H9 (cell line): ENCODE data around the gene LRRC74B. TPM values are rescaled to one million over a fixed set of nuclear protein-coding genes. Genes with fewer than 3 reads are reported as not detected.

Experiments used
- DNase-seq: peaks from one replicate; pipeline ENCODE4 v3.0.0-alpha.2; 2017
- H2AFZ ChIP-seq: one replicate; pipeline ENCODE4 v1.6.1; 2013; ENCODE audit warnings: mild to moderate bottlenecking, low read length, control low read depth, moderate library complexity
- H2AK5ac ChIP-seq: 2 replicates; pipeline ENCODE4 v1.6.1; 2013; ENCODE audit warnings: low read length, control low read depth, mixed read lengths; ENCODE audit not compliant: insufficient read length
- H2BK120ac ChIP-seq: one replicate; pipeline ENCODE4 v1.6.1; 2013; ENCODE audit warnings: low read depth, mild to moderate bottlenecking, low read length, control low read depth, inconsistent platforms; ENCODE audit not compliant: poor library complexity, severe bottlenecking
- H2BK12ac ChIP-seq: 2 replicates; pipeline ENCODE4 v1.6.1; 2013; ENCODE audit warnings: low read length, control low read depth, mixed read lengths, low read depth; ENCODE audit not compliant: insufficient read length
- H2BK15ac ChIP-seq: 2 replicates; pipeline ENCODE4 v1.6.1; 2013; ENCODE audit warnings: low read depth, low read length, control low read depth
- H2BK20ac ChIP-seq: one replicate; pipeline ENCODE4 v1.6.1; 2013; ENCODE audit warnings: low read depth, mild to moderate bottlenecking, low read length, control low read depth, inconsistent platforms; ENCODE audit not compliant: poor library complexity, severe bottlenecking
- H2BK5ac ChIP-seq: 2 replicates; pipeline ENCODE4 v1.6.1; 2013; ENCODE audit warnings: low read length, control low read depth, mixed read lengths; ENCODE audit not compliant: insufficient read length
- H3K14ac ChIP-seq: 2 replicates; pipeline ENCODE4 v1.6.1; 2013; ENCODE audit warnings: low read length, control low read depth; ENCODE audit not compliant: insufficient read depth
- H3K18ac ChIP-seq: 2 replicates; pipeline ENCODE4 v1.6.1; 2013; ENCODE audit warnings: low read depth, mild to moderate bottlenecking, mixed read lengths, low read length, control low read depth; ENCODE audit not compliant: insufficient read length
- H3K23ac ChIP-seq: 2 replicates; pipeline ENCODE4 v1.6.1; 2013; ENCODE audit warnings: low read length, control low read depth, mixed read lengths, low read depth; ENCODE audit not compliant: insufficient read length
- H3K23me2 ChIP-seq: 2 replicates; pipeline ENCODE4 v1.6.1; 2013; ENCODE audit warnings: low read depth, mild to moderate bottlenecking, mixed read lengths, low read length, control low read depth; ENCODE audit not compliant: insufficient read length, poor library complexity, severe bottlenecking
- H3K27ac ChIP-seq: 2 replicates; pipeline ENCODE4 v1.5.1; 2013; ENCODE audit warnings: low read length, control low read depth, mixed read lengths, low read depth; ENCODE audit not compliant: insufficient read length
- H3K27me3 ChIP-seq: 2 replicates; pipeline ENCODE4 v1.6.1; 2013; ENCODE audit warnings: low read length, control low read depth, inconsistent platforms; ENCODE audit not compliant: insufficient read depth
- H3K4ac ChIP-seq: 2 replicates; pipeline ENCODE4 v1.6.1; 2013; ENCODE audit warnings: low read depth, mild to moderate bottlenecking, control low read depth, inconsistent platforms, low read length, moderate library complexity
- H3K4me1 ChIP-seq: 2 replicates; pipeline ENCODE4 v1.6.1; 2013; ENCODE audit warnings: low read length, control low read depth, inconsistent platforms; ENCODE audit not compliant: insufficient read depth
- H3K4me2 ChIP-seq: 2 replicates; pipeline ENCODE4 v1.6.1; 2013; ENCODE audit warnings: low read length, control low read depth, mixed read lengths; ENCODE audit not compliant: insufficient read length, insufficient read depth
- H3K56ac ChIP-seq: 2 replicates; pipeline ENCODE4 v1.6.1; 2013; ENCODE audit warnings: low read depth, mild to moderate bottlenecking, mixed read lengths, low read length, control low read depth; ENCODE audit not compliant: insufficient read length
- H3K79me1 ChIP-seq: 2 replicates; pipeline ENCODE4 v1.6.1; 2013; ENCODE audit warnings: low read depth, mild to moderate bottlenecking, moderate library complexity, low read length, control low read depth, inconsistent platforms; ENCODE audit not compliant: insufficient read depth, poor library complexity, severe bottlenecking
- H3K79me2 ChIP-seq: 2 replicates; pipeline ENCODE4 v1.6.1; 2013; ENCODE audit warnings: low read length, control low read depth, inconsistent platforms; ENCODE audit not compliant: insufficient read depth
- H3K9ac ChIP-seq: 2 replicates; pipeline ENCODE4 v1.6.1; 2013; ENCODE audit warnings: low read length, control low read depth, mixed read lengths; ENCODE audit not compliant: insufficient read length; ENCODE audit errors: extremely low read depth
- H3K9me3 ChIP-seq: one replicate; pipeline ENCODE4 v1.6.1; 2013; ENCODE audit warnings: low read depth, low read length, inconsistent platforms; ENCODE audit not compliant: control insufficient read depth
- H3T11ph ChIP-seq: one replicate; pipeline ENCODE4 v1.6.1; 2013; ENCODE audit warnings: mild to moderate bottlenecking, low read length, control low read depth, inconsistent platforms
- H4K20me1 ChIP-seq: one replicate; pipeline ENCODE4 v1.6.1; 2013; ENCODE audit not compliant: control insufficient read depth, insufficient read length, insufficient read depth
- H4K5ac ChIP-seq: 2 replicates; pipeline ENCODE4 v1.6.1; 2013; ENCODE audit warnings: low read depth, mild to moderate bottlenecking, mixed read lengths, low read length, control low read depth; ENCODE audit not compliant: insufficient read length
- H4K8ac ChIP-seq: replicated peaks from 2 replicates; pipeline ENCODE4 v1.6.1; 2013; ENCODE audit warnings: low read length, control low read depth, mixed read lengths, low read depth; ENCODE audit not compliant: insufficient read length
- H4K91ac ChIP-seq: 2 replicates; pipeline ENCODE4 v1.6.1; 2013; ENCODE audit warnings: low read depth, mild to moderate bottlenecking, moderate library complexity, mixed read lengths, low read length, control low read depth; ENCODE audit not compliant: insufficient read length
- H3K27ac Mint-ChIP-seq, 3 experiments: 2 replicates in 2 of 3; 3 replicates in 1 of 3; pipeline ENCODE4 v1.8.0; 2020 to 2021; ENCODE audit warnings: mixed read lengths in 3 of 3, mild to moderate bottlenecking in 1 of 3, moderate library complexity in 1 of 3
- H3K27me3 Mint-ChIP-seq: 2 replicates; pipeline ENCODE4 v1.8.0; 2021; ENCODE audit warnings: low read depth, mild to moderate bottlenecking, moderate library complexity, mixed read lengths
- H3K36me3 Mint-ChIP-seq, 3 experiments: 2 replicates in 2 of 3; 3 replicates in 1 of 3; pipeline ENCODE4 v1.8.0; 2020 to 2021; ENCODE audit warnings: low read depth in 3 of 3, mixed read lengths in 3 of 3; ENCODE audit not compliant: insufficient read depth in 1 of 3
- H3K4me1 Mint-ChIP-seq, 2 experiments: 2 replicates each; pipeline ENCODE4 v1.8.0; 2020; ENCODE audit warnings: mixed read lengths in 2 of 2
- H3K4me3 Mint-ChIP-seq, 2 experiments: 2 replicates in 1 of 2; 3 replicates in 1 of 2; pipeline ENCODE4 v1.8.0; 2020 to 2021; ENCODE audit warnings: mild to moderate bottlenecking in 2 of 2, mixed read lengths in 2 of 2, moderate library complexity in 1 of 2
- H3K9me3 Mint-ChIP-seq, 2 experiments: 2 replicates in 1 of 2; 3 replicates in 1 of 2; pipeline ENCODE4 v1.8.0; 2020; ENCODE audit warnings: mild to moderate bottlenecking in 2 of 2, mixed read lengths in 2 of 2, moderate library complexity in 1 of 2
- WGBS: extraction: QIAGEN DNeasy Blood & Tissue Kit; methylation state at CpG from one replicate; pipeline ENCODE4 v1.1.7; 2013; ENCODE audit warnings: missing lambda C conversion rate, low lambda C conversion rate, mixed read lengths; ENCODE audit not compliant: insufficient read length; ENCODE audit errors: extremely low coverage; 5-methylcytosine and 5-hydroxymethylcytosine counted together
- total RNA-seq: library from RNA; stranded (reverse); gene quantifications from 2 replicates; pipeline ENCODE4 v1.2.1, GENCODE V29; 2021
- TF ChIP-seq, protein P1 (sequence below): fragments of 200-600 bp; sonication (generic); conservative IDR thresholded peaks from 3 replicates; pipeline ENCODE4 v1.8.0; 2021; ENCODE audit warnings: antibody characterized with exemption, mild to moderate bottlenecking

The LRRC74B gene
- total RNA-seq, 1 experiment from 2014 or later: not detected

DNA sequence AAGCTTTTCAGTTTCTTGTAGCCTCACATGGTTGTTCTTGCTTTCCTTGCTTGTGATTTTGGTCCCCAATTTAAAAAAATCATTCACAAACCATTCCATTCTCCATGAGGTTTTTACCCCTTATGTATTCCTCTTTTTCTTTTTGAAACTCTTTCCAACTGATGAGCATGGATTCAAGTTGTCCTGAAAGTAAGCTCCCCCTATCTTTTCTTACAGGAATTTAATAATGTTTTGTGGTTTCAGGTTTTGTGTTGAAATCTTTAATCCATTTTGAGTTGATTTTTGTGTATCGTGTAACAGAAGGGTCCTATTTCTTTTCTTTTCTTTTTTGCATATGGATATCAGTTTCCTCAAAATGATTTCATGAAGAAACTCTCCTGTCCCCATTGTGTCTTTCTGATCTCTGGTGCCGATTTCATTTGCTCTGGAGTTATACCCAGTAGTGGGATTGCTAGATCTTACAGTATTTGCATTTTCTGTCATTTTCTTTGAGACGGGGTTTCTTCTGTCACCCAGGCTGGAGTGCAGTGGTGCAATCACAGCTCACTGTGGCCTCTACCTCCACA, 58.5 kb downstream of the LRRC74B start:
- H3K27ac Mint-ChIP-seq: no peak overlapping the region; a peak in 1 of 7 replicates
- WGBS: no CpG with 5 or more reads among the region's 3 CpGs
- no peak overlapping the region for H2AFZ ChIP-seq
- H3K27me3 ChIP-seq: no peaks in the 10 kb centered on the region
- H3K18ac ChIP-seq: no peak overlapping the region
- H4K5ac ChIP-seq: no peak overlapping the region
- no peak overlapping the region for H3K14ac ChIP-seq
- no peaks in the 10 kb centered on the region for H3K9me3 ChIP-seq
- no peaks in the 10 kb centered on the region for H3K36me3 Mint-ChIP-seq
- peaks cover 10 to 15% of the 10 kb centered on the region in 2 experiments for H3K4me1 Mint-ChIP-seq
- no peak overlapping the region for H3K56ac ChIP-seq
- H2BK120ac ChIP-seq: no peak overlapping the region
- no peak overlapping the region for H3T11ph ChIP-seq
- no peak for DNase-seq
- H2BK12ac ChIP-seq: no peak overlapping the region
- H2BK20ac ChIP-seq: no peak overlapping the region
- peaks cover 34% of the 10 kb centered on the region for H3K27me3 Mint-ChIP-seq
- TF ChIP-seq, protein P1, sequence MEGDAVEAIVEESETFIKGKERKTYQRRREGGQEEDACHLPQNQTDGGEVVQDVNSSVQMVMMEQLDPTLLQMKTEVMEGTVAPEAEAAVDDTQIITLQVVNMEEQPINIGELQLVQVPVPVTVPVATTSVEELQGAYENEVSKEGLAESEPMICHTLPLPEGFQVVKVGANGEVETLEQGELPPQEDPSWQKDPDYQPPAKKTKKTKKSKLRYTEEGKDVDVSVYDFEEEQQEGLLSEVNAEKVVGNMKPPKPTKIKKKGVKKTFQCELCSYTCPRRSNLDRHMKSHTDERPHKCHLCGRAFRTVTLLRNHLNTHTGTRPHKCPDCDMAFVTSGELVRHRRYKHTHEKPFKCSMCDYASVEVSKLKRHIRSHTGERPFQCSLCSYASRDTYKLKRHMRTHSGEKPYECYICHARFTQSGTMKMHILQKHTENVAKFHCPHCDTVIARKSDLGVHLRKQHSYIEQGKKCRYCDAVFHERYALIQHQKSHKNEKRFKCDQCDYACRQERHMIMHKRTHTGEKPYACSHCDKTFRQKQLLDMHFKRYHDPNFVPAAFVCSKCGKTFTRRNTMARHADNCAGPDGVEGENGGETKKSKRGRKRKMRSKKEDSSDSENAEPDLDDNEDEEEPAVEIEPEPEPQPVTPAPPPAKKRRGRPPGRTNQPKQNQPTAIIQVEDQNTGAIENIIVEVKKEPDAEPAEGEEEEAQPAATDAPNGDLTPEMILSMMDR: peak; percentile 17; the same call in 1 of the 3 replicates
- H4K91ac ChIP-seq: no peak overlapping the region
- no peaks in the 10 kb centered on the region for H3K23me2 ChIP-seq
- H3K4ac ChIP-seq: no peak overlapping the region
- no peak overlapping the region for H3K27ac ChIP-seq
- H3K9ac ChIP-seq: no peak overlapping the region
- H2AK5ac ChIP-seq: no peak overlapping the region
- no peak overlapping the region for H4K8ac ChIP-seq
- H3K9me3 Mint-ChIP-seq: no peaks in the 10 kb centered on the region
- no peak overlapping the region for H3K4me3 Mint-ChIP-seq
- H3K4me2 ChIP-seq: no peak overlapping the region
- H3K79me1 ChIP-seq: no peaks in the 10 kb centered on the region
- no peak overlapping the region for H2BK15ac ChIP-seq
- H3K79me2 ChIP-seq: no peaks in the 10 kb centered on the region
- H4K20me1 ChIP-seq: no peaks in the 10 kb centered on the region
- no peak overlapping the region for H3K23ac ChIP-seq
- H2BK5ac ChIP-seq: no peak overlapping the region
- no peaks in the 10 kb centered on the region; the same call in 1 of the 2 replicates for H3K4me1 ChIP-seq
